HG02870 (cell line): ENCODE results near the gene CBS.
"Not testable (repeated sequence)": the region's sequence is repeated elsewhere in the genome, so short reads cannot be mapped to it uniquely, and the experiment has no call there.

ENCODE experiments used
- ATAC-seq: cut with Tn5 transposase; IDR thresholded peaks from one replicate; pipeline ENCODE4 v1.9.1; 2021; ENCODE audit warnings: mild to moderate bottlenecking, moderate library complexity; ENCODE audit not compliant: unreplicated experiment

The CBS gene

DNA sequence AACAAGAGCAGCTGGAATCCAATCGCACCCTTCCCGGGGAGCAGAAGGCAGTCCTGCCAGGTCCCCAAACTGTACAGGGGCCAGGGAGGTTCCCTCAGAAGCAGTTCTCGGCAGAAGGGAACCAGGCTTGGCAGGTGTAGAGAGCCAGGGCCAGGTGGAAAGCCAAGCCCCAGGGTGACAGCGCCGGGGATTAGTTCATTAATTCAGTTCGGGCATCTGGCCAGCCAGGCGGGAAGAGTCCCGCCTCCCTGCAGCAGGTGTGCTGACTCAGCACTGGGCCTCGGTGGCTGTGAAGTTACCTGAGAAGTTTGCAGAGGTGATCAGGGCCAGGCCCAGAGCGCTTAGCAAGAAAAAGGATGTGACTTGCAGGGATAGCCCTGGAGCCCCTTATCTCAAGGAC, 6.0 kb downstream of the CBS start:
- not testable (repeated sequence) for ATAC-seq

DNA sequence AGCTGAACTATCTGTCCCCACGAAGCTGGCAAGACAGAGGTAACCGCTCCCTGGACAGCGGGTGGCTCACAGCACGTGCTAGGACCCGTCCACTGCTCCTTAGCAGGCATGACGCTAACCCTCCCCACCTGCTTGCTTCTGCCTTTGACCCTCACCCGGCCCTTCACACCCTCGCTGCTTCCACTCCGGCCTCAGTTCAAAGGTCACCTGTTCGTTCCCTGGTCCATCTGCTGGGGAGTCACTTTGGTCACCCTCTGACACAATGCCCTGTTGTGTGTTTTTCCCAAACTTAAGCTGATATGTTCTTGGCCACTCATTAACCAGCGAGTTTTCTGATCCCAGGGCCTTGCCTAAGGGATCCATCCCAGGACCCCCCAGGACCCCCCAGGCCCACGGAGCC, 7.6 kb downstream of the CBS start:
- ATAC-seq: not testable (repeated sequence)

DNA sequence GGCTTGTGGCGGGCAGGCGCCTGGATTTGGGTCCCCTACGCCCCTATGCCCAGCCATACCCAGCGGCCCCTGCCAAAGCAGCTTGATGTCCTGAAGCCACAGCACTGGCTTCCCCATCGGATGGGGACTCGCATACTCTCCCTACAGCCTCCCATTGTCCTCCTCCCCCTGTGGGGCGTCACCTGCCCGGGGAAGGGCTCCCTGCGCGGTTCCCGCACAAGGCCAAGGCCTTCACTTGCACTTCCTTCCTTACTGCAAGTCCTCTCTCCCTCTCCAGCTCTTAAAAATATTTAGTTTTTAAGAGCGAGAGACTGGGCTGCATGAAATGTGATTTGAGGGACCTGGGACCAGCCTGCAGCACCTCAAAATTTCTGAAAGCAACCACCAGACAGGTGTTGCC, 8.9 kb downstream of the CBS start:
- ATAC-seq: not testable (repeated sequence)

DNA sequence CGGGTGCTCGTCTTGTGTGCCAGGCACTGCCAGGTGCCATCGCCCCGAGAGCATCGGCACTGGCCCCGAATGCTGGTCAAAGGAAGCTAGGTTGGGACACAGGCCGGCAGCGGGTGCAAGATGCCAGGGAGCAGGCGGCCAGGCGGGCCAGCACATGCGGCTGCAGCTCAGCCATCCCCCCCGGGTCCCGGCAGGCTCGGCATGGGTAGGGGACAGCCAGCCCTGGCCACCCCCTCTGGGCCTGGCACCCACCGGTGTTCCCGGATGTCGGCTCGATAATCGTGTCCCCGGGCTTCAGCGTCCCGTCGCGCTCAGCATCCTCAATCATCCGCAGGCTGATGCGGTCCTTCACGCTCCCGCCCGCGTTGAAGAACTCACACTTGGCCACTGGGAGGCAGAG, 9.6 kb downstream of the CBS start:
- not testable (repeated sequence) for ATAC-seq

GRCh38 chr21:43064265-43064917, 11.2 kb downstream of the CBS start:
- not testable (repeated sequence) for ATAC-seq

DNA sequence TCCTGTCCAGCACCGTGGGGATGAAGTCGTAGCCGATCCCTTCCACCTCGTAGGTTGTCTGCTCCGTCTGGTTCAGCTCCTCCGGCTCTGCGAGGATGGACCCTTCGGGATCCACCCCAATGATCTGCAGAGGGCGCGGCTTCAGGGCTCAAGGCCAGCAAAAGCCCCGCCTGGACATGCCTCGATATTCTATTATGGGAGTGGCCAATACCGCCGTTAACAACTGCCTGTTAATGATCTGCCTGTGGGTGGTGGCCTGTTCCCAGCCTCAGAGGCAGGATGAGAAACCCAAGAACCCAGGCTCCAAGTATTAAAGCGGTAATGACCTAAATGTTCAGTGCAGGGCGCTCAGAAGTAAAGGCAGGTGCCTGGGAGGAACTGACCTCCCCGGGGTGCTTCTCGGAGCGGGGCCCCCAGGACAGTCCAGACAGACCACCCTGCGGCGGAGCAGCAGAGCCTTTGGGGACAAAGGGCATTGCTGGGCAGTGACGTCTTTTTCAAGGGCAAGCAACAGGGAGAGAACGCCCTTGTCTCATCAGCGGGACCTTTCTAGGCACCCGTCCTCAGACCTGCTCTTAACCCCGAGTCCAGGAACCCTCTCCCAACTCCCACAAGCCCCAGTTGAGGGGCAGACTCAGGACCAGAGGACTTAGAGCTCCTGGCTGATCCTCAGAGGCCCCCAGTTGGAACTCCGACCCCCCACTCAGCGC, 12.5 kb downstream of the CBS start:
- ATAC-seq: not testable (repeated sequence)

DNA sequence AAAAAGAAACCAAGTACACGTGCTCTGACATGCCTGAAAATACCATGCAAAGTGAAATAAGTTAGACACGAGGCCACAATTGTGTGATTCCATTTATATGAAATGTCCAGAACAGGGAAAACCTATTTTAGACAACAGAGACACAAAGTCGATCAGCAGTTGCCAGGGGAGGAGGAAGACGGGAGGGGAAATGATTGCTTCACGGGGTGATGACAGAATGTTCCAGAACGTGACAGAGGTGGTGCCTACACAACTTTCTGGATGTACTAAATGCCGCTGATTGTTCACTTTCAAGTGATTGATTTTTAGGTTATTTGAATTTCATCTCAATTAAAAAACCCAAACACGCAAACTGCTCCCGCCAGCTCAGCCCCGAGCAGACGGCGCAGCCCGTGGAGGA, 22.5 kb downstream of the CBS start:
- ATAC-seq: not testable (repeated sequence)

GRCh38 chr21:43045876-43046821, 29.5 kb downstream of the CBS start:
- ATAC-seq: not testable (repeated sequence)

DNA sequence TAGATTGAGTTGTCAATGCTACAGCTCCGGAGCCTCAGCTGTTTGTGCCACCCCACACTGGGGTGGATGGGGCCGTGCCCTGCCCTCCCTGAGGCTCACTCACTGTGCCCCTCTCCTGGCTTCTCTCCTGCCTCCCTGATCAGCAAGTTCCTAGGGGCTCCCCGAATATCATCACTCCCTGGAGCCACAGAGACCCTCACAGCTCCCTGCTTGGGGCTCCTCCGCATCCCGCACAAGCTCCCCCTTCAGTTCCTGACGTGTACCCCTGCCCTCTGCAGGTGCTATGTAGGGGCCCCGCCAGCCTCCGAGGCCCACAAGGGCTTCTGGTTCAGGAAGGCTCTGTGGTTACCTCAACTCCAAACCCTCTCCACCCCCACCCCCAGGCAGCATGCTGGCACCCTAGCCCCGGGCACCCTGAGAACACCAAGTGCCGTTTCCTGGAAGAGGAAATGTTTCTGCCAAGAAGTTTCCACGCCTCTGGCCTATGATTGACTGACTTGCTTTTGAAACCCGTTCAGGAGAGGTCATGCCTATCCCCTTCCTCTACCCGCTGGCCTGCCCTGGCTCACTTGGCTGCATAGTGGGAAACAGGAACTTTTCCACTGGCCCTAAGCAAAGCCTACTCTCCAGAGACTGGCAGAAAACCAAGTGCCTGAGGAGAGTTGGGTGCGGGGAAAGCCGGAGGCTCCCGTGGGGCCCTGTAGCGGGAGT, 30.3 kb downstream of the CBS start:
- ATAC-seq: not testable (repeated sequence)

DNA sequence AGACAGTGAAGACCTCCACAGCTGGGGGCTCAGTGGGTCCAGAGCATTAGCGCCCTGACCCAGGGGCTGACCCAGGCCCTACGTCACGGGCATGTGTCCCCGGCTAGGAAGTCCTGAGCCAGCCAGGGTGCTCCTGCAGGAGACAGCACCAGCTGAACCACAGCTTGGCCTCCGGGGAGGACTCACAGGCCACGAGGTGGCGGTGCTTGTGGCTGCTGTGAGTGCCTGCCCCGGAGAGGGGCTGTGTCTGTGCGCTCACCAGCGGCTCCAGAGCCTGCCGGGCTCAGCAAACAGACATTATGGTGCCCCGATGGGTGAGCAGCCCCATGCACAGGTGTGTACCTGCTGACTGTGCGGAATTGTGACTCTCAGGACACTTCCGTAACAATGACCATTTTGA, 31.1 kb downstream of the CBS start:
- not testable (repeated sequence) for ATAC-seq

DNA sequence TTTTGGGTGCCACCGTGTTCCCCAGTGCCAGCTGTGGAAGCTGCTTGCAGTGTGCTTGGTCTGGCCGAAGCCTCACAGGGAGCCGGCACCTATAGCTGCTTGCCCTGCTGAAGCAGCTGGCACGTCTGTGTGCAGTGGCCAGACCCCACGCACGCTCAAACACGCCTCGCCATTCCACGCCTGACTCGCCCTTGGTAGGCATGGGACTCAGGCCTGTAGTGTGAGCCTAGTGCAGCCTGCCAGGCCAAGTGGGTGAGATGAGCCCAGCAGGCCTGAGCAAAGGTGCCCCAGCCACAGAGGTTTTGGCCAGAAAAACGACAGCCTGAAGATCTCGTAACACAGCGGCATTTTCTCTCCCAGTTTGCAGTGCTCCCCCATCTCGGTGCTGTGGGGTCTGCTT, 32.3 kb downstream of the CBS start:
- ATAC-seq: not testable (repeated sequence)

DNA sequence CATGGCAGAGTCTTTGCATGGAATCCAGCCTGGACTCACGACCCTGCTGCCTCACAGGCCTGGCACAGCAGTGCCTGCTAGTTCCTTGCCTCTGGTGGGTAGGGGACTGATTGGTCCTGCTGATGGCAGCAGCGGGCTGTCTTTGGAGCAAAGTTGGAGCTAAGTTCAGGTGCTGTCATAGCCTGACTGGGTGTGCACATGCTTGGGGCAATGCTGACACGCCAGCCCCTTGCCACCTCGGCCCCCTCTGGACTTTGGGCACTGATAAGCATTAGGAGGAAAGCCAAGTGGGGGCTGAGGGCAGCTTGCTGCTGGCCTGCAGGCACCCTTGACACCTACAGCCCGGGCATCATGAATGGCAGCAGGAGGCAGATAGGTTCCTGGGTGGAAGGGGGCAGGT, 33.5 kb downstream of the CBS start:
- not testable (repeated sequence) for ATAC-seq

DNA sequence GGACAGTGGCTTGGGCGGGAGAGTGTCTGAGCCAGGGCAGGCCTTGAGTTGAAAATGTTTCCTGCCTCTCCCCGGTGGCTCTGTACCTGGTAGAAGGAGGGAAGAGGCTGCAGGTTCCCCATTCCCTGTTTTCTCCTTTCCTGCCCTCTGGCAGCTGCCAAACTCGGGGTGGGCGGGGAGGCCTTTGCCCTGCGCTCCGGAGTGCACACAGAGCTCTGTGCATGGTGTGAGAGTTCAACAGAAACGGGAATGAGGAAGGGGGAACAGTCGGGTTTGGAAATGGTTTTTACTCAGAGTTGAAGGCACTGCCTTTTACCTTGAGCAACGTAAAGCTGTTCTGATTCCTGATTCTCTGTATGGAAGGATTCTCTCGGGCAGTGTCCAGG, 37.0 kb downstream of the CBS start:
- not testable (repeated sequence) for ATAC-seq

DNA sequence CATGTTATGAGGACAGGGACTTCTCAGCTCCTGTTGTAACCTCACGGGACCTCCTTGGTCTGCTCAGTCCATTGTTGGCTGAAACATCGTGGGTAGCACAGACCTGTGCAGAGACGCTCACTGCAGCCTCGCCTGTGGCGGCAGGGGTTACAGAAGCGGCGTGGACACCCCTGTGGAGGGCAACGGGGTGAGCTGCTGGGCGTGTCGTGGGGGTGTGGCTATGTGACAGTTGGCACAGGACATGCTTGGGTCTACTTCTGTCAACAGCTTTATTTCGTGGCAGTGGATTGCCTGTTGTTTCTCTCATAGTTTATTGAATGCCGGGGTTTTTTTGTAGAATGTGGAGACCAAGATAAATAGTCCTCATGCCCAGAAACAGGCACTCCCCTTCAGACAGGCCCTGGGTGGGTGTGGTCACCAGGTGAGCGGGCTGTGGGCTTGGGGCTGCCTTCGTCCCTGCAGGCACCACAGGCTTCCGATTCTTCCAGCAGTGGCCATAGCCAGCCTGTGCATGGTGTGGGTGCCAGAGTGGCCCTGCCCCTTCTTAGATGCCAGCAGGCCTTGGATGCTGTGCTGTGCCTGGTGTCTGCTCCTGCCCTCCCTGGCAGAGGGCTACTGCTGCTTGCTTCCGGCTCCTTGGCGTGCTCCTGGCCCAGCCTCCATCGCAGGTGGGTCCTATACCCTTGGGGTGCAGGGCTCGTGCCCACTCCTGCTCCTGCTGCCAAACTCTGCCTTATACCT, 37.5 kb downstream of the CBS start:
- ATAC-seq: not testable (repeated sequence)

- ATAC-seq: not testable (repeated sequence)
Measured at GRCh38 chr21:43036889-43037288, 38.7 kb downstream of the CBS start.

DNA sequence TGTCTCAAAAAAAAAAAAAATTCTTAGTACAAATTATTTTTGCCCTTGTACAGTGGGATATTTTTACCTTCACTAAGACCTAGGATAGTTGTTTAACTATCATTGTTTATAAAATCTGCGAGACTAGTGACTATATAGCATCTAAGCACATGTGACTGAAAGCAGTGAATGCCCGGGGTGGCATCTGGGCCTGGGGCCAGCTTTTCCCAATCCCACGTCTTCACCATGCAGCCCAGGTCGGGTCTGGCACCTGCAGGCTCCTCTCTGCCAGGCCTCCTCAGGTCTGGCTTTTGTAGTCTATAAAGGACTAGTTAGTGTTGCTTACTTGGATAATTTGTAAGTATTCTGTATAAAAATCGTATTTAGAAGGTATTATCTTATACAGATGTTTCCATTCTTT, 40.8 kb downstream of the CBS start:
- ATAC-seq: no peak

- no peak for ATAC-seq
Measured at GRCh38 chr21:43034101-43034500, 41.5 kb downstream of the CBS start.

DNA sequence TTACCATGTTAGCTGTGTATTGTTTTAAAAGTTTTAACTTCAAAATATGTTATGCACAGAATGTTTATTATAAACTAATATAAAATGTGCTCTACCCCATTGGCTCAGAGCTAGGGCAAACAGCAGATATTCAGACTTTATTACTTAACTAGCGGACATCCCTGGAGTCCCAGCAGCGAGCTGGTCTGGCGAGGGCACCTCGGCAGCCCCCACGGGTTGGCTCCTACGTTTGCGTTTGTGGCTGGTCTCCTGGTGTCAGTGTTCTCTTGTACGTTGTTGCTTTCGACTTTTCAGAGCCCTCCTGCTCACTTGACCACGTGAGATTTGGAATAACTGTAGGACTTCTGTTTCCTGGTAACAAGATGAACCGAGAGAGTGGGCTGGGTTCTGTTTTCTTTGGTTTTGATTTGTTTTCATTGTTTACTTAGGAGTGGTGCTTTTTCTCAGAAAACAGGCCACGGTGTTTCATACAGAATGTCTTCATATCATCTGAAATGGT, 44.5 kb downstream of the CBS start:
- ATAC-seq: no peak

GRCh38 chr21:43029785-43030184, 45.9 kb downstream of the CBS start:
- ATAC-seq: no peak
